ENCODE measurements around the gene RNF144A.

DNA sequence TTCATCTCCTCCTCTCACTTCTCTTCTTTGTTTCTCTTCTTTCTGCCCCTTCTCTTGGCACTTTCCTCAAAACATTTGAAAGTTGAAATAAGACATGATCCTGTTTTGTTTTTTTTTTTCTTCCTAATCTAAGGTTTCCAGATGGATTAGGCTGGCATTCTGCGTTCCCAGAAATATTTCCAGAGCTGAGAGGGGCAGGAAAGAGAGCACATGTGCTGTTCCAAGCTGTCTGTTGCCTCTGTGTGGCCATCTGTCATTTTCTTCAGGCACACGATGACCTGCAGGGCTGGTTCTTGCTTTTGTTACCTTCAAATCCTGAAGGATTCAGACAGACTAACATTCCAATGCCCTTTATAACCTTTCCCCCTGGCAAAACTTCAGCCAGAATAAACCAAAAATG is 142.9 kb downstream of the RNF144A start:
- TF ChIP-seq, protein P1, sequence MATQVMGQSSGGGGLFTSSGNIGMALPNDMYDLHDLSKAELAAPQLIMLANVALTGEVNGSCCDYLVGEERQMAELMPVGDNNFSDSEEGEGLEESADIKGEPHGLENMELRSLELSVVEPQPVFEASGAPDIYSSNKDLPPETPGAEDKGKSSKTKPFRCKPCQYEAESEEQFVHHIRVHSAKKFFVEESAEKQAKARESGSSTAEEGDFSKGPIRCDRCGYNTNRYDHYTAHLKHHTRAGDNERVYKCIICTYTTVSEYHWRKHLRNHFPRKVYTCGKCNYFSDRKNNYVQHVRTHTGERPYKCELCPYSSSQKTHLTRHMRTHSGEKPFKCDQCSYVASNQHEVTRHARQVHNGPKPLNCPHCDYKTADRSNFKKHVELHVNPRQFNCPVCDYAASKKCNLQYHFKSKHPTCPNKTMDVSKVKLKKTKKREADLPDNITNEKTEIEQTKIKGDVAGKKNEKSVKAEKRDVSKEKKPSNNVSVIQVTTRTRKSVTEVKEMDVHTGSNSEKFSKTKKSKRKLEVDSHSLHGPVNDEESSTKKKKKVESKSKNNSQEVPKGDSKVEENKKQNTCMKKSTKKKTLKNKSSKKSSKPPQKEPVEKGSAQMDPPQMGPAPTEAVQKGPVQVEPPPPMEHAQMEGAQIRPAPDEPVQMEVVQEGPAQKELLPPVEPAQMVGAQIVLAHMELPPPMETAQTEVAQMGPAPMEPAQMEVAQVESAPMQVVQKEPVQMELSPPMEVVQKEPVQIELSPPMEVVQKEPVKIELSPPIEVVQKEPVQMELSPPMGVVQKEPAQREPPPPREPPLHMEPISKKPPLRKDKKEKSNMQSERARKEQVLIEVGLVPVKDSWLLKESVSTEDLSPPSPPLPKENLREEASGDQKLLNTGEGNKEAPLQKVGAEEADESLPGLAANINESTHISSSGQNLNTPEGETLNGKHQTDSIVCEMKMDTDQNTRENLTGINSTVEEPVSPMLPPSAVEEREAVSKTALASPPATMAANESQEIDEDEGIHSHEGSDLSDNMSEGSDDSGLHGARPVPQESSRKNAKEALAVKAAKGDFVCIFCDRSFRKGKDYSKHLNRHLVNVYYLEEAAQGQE (IDR thresholded peaks at IDR 0.05; ENCODE audit: insufficient read depth in 1 of 2, low read depth in 2 of 2, low read length in 2 of 2), result no peak
- no peak for TF ChIP-seq POLR2AphosphoS5 (IDR thresholded peaks at IDR 0.05; ENCODE audit: low read depth, low read length)
